GM15510 (cell line): ENCODE data around the gene WBP1.

Experiments used
- POLR2A ChIP-seq: IDR thresholded peaks from 3 replicates; pipeline ENCODE4 v1.6.1; 2011; ENCODE audit warnings: borderline replicate concordance; ENCODE audit not compliant: insufficient read length; ENCODE audit errors: extremely low read depth

Gene WBP1

DNA sequence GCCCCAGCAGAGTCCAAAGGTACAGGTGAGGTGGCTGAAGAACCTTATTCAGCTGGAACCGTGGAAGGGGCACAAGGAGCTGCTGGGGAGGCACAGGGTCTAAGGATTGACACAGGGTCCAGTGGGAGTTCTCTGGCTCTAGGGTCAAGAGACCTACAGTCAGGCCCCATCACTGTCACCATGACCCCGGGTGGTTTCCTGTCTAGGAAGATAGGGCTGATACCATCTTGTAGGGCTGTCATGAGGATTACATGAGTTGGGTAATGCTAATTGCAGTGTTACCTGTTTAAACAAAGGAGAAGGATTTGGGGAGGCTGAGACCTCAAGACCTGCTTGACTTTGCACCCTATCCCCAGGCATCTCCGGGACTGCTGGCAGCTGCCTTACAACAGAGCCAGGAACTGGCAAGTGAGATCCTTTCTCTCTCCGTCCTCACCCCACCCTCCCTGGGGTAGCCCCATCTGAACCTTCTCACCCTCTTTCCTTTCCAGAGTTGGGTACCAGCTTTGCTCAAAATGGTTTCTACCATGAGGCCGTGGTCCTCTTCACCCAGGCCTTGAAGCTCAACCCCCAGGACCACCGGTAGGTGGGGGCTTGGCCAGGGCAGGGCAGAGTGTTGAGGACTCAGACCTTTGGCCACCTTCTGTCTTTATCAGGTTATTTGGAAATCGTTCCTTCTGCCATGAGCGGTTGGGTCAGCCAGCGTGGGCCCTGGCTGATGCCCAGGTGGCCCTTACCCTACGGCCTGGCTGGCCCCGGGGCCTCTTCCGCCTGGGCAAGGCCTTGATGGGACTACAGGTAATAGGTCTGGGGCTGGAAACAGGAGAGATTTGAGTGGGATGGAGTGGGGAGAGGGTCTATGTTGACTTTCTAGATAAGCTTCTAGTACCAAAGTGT is 33.7 kb downstream of the WBP1 start:
- no peak for TF ChIP-seq POLR2A

GRCh38 chr2:74493546-74493945 is 35.3 kb downstream of the WBP1 start:
- no peak for TF ChIP-seq POLR2A

DNA sequence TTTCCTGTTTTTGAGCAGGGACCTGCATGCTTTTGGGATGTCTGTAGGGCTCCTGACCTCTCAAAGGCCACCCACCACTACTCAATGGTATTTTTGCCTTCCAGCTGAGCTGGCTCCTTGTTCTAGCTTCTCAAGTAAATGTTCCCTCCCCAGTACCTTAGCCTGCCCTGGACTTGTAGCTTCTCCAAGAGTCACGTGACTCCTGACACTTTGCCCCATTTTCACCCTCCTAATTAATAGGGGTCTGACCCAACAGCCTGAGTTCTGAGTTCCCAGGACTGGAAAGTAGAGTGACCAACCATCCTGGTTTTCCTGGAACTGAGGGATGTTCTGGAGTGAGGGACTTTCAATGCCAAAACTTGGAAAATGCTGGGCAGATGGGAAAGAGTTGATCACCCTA is 37.2 kb downstream of the WBP1 start:
- no peak for TF ChIP-seq POLR2A

GRCh38 chr2:74496997-74497776 is 38.9 kb downstream of the WBP1 start:
- TF ChIP-seq POLR2A: no peak

GRCh38 chr2:74497777-74498499 is 39.7 kb downstream of the WBP1 start:
- TF ChIP-seq POLR2A: no peak

DNA sequence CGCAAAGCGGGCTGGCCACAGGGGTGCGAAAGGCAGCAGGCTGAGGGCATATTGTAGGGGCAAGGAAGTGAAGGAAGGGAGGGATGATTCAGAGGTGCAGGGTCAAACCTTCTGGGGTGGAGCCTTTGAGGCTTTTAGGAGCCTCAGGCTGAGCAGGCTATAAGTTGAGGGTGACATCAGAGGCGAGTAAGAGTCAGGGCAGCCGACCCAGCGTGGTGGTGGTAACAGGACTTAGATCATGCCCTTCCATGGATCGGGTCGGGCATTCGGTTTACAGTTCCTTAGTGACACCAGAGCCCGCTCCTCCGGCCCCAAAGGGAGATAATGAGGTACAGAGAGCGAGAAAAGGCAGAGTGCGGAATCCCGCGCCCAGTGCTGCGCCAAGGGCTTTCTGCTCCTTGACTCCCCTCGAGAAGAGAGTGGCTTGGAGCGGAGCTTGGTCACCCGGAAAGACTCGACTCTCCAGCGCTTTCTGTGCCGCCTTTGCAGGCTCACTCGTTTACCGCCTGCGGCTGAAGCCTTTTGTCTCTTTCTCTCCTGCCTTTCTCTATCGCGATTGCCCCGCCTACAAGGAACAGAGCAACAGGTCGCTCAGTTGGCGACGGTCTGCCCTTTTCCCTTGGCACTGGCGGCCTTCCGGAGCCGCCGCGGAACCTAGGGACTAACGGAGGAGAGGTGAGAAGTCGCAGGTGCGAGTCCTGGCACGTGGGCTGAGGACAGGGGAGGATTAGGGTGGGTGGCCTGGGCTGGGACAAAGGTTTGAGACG is 40.4 kb downstream of the WBP1 start:
- TF ChIP-seq POLR2A: no peak

GRCh38 chr2:74499267-74499939 is 41.2 kb downstream of the WBP1 start, which contains the start of gene LBX2:
TSS of gene LBX2 (minus strand) at chr2:74499603. CDS start at chr2:74499537, 66 bp downstream.
- TF ChIP-seq POLR2A: no peak

DNA sequence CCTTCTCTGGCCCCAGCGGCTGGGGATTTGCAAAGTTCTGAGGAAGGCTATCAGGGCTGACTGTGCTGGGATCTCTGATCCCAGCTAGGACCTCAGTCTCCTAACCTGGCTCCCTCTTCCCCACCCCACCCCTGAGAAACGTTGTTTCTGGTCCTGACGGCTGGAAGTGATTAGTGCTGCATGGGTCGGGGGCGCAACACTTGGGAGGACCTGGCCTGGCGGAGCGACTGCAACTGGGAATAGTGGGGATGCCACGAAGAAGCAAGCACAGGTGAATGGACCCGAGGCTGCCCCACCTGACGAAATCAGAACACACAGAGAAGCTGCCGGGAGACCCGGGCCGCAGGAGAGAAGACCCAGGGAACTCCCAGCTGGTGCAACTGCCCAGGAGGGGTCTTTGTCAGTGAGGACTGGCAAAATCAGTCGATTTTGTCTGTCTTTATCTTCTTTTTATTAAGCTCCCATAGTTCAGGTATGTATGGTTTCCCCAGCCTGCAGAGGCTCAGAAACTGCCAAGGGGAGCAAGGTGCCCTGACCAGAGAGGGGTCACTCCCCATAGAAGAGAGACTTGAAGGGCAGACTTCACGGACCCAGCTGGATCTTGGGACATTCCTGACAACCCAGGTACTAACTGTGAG is 41.8 kb downstream of the WBP1 start:
- TF ChIP-seq POLR2A: no peak

DNA sequence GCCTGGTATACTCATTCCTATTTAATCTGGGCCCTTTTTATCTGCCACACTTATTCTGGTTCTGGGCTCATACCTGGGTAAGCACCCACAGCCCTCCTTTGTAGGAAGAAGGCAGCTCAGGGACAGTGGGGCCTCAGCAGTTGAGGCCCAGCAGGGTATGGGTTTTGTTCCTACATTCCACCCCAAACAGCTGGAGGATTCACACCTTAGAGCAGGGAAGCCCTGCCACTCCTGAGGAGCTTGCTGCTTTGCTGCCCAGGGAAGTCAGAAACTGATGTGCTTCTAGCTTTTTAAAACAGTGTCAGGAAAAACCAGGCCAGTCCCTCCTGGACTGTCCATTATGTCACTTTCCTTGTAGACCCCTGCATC is 42.3 kb downstream of the WBP1 start:
- no peak for TF ChIP-seq POLR2A

DNA sequence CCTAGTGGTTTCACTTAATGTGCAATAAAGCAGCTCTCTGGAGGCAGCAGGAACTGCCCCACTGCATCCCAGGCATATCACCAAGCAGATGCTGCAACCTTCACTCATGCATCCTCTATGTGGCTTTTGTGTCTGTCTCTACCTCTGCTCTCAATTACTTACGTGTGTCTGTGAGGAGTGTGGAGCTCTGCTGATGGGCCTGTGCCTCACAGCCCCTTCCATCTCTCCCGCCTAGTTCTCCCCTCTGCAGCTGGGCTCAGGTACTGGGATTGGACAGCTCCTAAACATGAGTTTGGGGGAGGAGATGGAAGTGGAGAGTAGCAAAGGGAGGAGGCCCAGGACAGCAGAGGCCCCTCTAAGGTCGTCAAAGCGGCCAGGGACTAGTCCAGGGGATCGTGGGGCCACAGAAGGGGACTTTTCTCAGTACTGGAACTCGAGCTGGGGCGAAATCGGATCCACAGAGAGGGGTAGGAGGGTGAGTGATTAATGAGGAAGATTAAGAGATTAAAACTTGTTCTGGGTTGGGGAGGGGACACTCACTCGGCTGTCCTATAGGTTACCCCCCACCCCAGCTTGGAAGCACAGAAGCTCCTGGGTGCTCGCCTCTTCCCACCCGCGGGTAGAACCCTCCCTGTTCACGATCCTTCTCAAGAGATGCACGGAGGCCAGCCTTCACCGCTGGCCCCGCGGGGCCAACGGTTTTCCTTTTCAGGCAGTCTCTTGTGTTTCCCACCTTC is 43.3 kb downstream of the WBP1 start:
- TF ChIP-seq POLR2A: no peak

DNA sequence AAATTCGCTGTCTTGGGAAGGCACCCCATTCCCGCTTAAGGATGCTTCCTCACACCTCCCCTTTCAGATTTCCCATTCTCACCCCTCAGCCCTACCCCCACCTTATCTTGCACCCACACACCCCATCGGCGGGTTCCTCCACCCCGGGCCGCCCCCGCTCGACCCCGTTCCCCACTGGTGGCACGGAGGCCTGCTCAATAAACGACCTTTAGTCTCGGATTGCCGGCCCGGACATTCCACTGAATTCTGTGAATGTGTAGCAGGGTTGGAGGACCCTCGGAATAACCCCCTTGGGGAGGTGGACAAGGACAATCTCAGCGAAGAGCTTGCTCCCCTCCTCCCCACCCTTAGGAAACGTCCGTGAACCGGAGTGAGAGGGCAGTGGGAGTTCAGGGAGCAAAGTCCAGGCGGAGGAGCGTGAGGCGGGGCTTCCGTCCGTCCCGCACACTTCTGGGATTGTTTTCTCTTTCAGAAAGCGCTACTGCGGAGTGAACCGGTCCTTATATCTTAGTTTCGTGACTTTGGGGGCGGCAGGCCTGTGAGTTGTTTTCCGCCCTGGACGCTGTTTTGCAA is 44.0 kb downstream of the WBP1 start:
- TF ChIP-seq POLR2A: no peak

DNA sequence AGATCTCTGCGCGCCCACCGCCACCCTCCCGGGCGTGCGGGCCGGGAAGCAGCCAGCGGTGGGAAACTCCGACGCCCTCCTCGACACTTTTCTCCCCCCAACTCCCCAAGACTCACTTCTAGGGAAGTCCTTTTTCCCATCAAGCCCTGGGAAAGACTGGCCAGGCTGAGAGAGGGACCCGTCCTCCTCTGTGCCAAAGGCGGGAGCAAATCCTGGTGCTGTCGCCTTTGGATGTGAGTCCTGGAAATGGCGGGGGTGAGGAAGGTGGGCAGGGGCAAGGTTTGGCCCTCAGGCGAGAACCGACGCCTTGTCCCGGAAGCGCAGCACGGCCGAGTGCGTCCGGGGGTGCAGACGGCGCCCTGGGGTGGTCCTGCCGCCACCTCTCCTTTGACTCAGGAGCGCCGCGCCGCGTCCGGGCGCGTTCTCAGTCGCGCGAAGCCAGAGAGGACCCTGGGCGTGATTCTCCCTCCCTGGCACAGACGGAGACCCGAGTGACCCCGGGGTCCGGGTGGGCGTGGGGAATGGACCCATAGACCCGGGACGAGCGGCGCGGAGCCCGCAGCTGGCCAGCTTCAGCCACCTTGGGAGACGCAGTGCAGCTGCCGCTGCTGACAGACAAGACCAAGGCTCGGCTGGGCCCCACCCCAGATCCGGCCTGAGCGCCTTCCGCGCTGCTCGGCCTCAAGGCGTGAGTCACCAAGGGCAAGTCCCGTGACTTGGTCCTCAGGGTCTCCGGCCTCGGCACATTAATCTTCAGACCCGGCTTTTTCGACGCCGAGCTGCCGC is 44.7 kb downstream of the WBP1 start:
- TF ChIP-seq POLR2A: peak; percentile 68
